ENCODE data around the gene CMC1. TPM values are rescaled to one million over a fixed set of nuclear protein-coding genes. Genes with fewer than 3 reads are reported as not detected.

Gene CMC1
- total RNA-seq, 2 experiments from 2014 or later = 44.6 to 45.6 TPM

GRCh38 chr3:28295898-28296490, 54.6 kb downstream of the CMC1 start:
- Mint-ChIP-seq H3K27ac (peak overlapping the region; percentile 48), H3K4me1 (peaks cover 10% of the 10 kb centered on the region), H3K9me3 (no peaks in the 10 kb centered on the region), H3K36me3 (peaks cover 14% of the 10 kb centered on the region), H3K27me3 (no peaks in the 10 kb centered on the region), H3K4me3 (peak overlapping the region; percentile 47)
- ATAC-seq (ENCODE audit: low read depth) = no peak
- POLR2A ChIA-PET = no interaction called here
- no peak for DNase-seq

- Mint-ChIP-seq H3K4me3 (no peak overlapping the region), H3K27me3 (no peaks in the 10 kb centered on the region), H3K27ac (no peak overlapping the region), H3K9me3 (no peaks in the 10 kb centered on the region), H3K36me3 (peaks cover 6% of the 10 kb centered on the region), H3K4me1 (peaks cover 10% of the 10 kb centered on the region)
- POLR2A ChIA-PET = no interaction called here
- no peak for ATAC-seq (ENCODE audit: low read depth)
- no peak for DNase-seq
These were observed 58.3 kb downstream of the CMC1 start for GRCh38 chr3:28299705-28300104.

GRCh38 chr3:28300345-28300962, 59.0 kb downstream of the CMC1 start:
- DNase-seq (no peak), ATAC-seq (ENCODE audit: low read depth) (no peak)
- Mint-ChIP-seq H3K9me3 (peaks cover under 1% of the 10 kb centered on the region), H3K4me1 (peaks cover 6% of the 10 kb centered on the region), H3K4me3 (no peak overlapping the region), H3K36me3 (peaks cover 6% of the 10 kb centered on the region), H3K27me3 (no peaks in the 10 kb centered on the region), H3K27ac (no peak overlapping the region)
- POLR2A ChIA-PET = no interaction called here

GRCh38 chr3:28301688-28302087, 60.3 kb downstream of the CMC1 start:
- Mint-ChIP-seq H3K27me3 (no peaks in the 10 kb centered on the region), H3K27ac (no peak overlapping the region), H3K9me3 (peaks cover 5% of the 10 kb centered on the region), H3K36me3 (peaks cover 6% of the 10 kb centered on the region), H3K4me1 (peaks cover 2% of the 10 kb centered on the region), H3K4me3 (no peak overlapping the region)
- POLR2A ChIA-PET = no interaction called here
- no peak for DNase-seq
- no peak for ATAC-seq (ENCODE audit: low read depth)

GRCh38 chr3:28308196-28308595, 66.8 kb downstream of the CMC1 start:
- ATAC-seq (ENCODE audit: low read depth) (no peak), DNase-seq (no peak)
- POLR2A ChIA-PET = no interaction called here
- peaks cover 5% of the 10 kb centered on the region for H3K9me3 Mint-ChIP-seq
- no peaks in the 10 kb centered on the region for H3K27me3 Mint-ChIP-seq
- no peak overlapping the region for H3K4me3 Mint-ChIP-seq
- peaks cover 2% of the 10 kb centered on the region for H3K4me1 Mint-ChIP-seq
- H3K27ac Mint-ChIP-seq = no peak overlapping the region
- H3K36me3 Mint-ChIP-seq = peaks cover 2% of the 10 kb centered on the region

- Mint-ChIP-seq H3K4me1 (peaks cover under 1% of the 10 kb centered on the region), H3K9me3 (no peaks in the 10 kb centered on the region), H3K27ac (no peak overlapping the region), H3K36me3 (peaks cover under 1% of the 10 kb centered on the region), H3K4me3 (no peak overlapping the region), H3K27me3 (no peaks in the 10 kb centered on the region)
- no peak for ATAC-seq (ENCODE audit: low read depth)
- DNase-seq = no peak
- POLR2A ChIA-PET = no interaction called here
These were observed 74.3 kb downstream of the CMC1 start for GRCh38 chr3:28315711-28316110.

- Mint-ChIP-seq H3K4me3 (no peak overlapping the region), H3K27ac (no peak overlapping the region), H3K36me3 (peaks cover 6% of the 10 kb centered on the region), H3K27me3 (no peaks in the 10 kb centered on the region), H3K9me3 (no peaks in the 10 kb centered on the region), H3K4me1 (peaks cover 6% of the 10 kb centered on the region)
- POLR2A ChIA-PET = no interaction called here
- DNase-seq (no peak), ATAC-seq (ENCODE audit: low read depth) (no peak)
These were observed 74.8 kb downstream of the CMC1 start for GRCh38 chr3:28316226-28316625.

- H3K4me1 Mint-ChIP-seq = peaks cover 10% of the 10 kb centered on the region
- H3K27ac Mint-ChIP-seq = no peak overlapping the region
- H3K9me3 Mint-ChIP-seq = no peaks in the 10 kb centered on the region
- DNase-seq = no peak
- peak; percentile 88 for ATAC-seq (ENCODE audit: low read depth)
- peaks cover 7% of the 10 kb centered on the region for H3K36me3 Mint-ChIP-seq
- no peaks in the 10 kb centered on the region for H3K27me3 Mint-ChIP-seq
- H3K4me3 Mint-ChIP-seq = no peak overlapping the region
- POLR2A ChIA-PET = no interaction called here
These were observed 76.1 kb downstream of the CMC1 start for GRCh38 chr3:28317438-28318022.

- ATAC-seq (ENCODE audit: low read depth) (no peak), DNase-seq (no peak)
- Mint-ChIP-seq H3K27ac (no peak overlapping the region), H3K27me3 (no peaks in the 10 kb centered on the region), H3K9me3 (no peaks in the 10 kb centered on the region), H3K36me3 (peaks cover 21% of the 10 kb centered on the region), H3K4me1 (peaks cover 13% of the 10 kb centered on the region), H3K4me3 (no peak overlapping the region)
- POLR2A ChIA-PET = no interaction called here
These were observed 79.6 kb downstream of the CMC1 start for GRCh38 chr3:28320981-28321380.

GRCh38 chr3:28322464-28322863, 81.0 kb downstream of the CMC1 start:
- H3K9me3 Mint-ChIP-seq = no peaks in the 10 kb centered on the region
- ATAC-seq (ENCODE audit: low read depth) = no peak
- no peak for DNase-seq
- POLR2A ChIA-PET = interaction anchor here (0.8 kb wide), 1 partner anchor 26 kb away, joined by 3 read pairs; the partner anchor contains the start of genes AZI2 and ZCWPW2
- H3K27me3 Mint-ChIP-seq = no peaks in the 10 kb centered on the region
- H3K36me3 Mint-ChIP-seq = peaks cover 21% of the 10 kb centered on the region
- no peak overlapping the region for H3K4me3 Mint-ChIP-seq
- H3K27ac Mint-ChIP-seq = no peak overlapping the region
- peaks cover 22% of the 10 kb centered on the region for H3K4me1 Mint-ChIP-seq

GRCh38 chr3:28326458-28326926, 85.1 kb downstream of the CMC1 start:
- POLR2A ChIA-PET = interaction anchor here (0.6 to 2.9 kb wide), 3 partner anchors 22 to 841 kb away, joined by 3 to 18 read pairs (median 4); partner anchors contain the start of genes AZI2 and ZCWPW2
- Mint-ChIP-seq H3K4me3 (peak overlapping the region; percentile 28), H3K27ac (peak overlapping the region; percentile 55)

GRCh38 chr3:28328188-28329151, 87.1 kb downstream of the CMC1 start:
- H3K4me1 Mint-ChIP-seq = peaks cover 19% of the 10 kb centered on the region
- H3K27ac Mint-ChIP-seq = no peak overlapping the region
- POLR2A ChIA-PET = interaction anchor here (0.7 to 2.9 kb wide), 2 partner anchors 20 to 616 kb away, joined by 4 to 18 read pairs; partner anchors contain the start of genes AZI2 and ZCWPW2
- H3K27me3 Mint-ChIP-seq = no peaks in the 10 kb centered on the region
- no peak for DNase-seq
- no peak overlapping the region for H3K4me3 Mint-ChIP-seq
- no peaks in the 10 kb centered on the region for H3K9me3 Mint-ChIP-seq
- H3K36me3 Mint-ChIP-seq = peaks cover 15% of the 10 kb centered on the region
- ATAC-seq (ENCODE audit: low read depth) = no peak

More at GRCh38 chr3:28326458-28326926, 85.1 kb downstream of the CMC1 start:
- no peak for DNase-seq
- peak; percentile 80 for ATAC-seq (ENCODE audit: low read depth)
- H3K9me3 Mint-ChIP-seq = no peaks in the 10 kb centered on the region
- peaks cover 15% of the 10 kb centered on the region for H3K36me3 Mint-ChIP-seq
- peaks cover 20% of the 10 kb centered on the region for H3K4me1 Mint-ChIP-seq
- H3K27me3 Mint-ChIP-seq = no peaks in the 10 kb centered on the region

- no peak for ATAC-seq (ENCODE audit: low read depth)
- Mint-ChIP-seq H3K4me1 (peaks cover 13% of the 10 kb centered on the region), H3K9me3 (no peaks in the 10 kb centered on the region), H3K36me3 (peaks cover 11% of the 10 kb centered on the region), H3K4me3 (no peak overlapping the region), H3K27ac (no peak overlapping the region), H3K27me3 (no peaks in the 10 kb centered on the region)
- POLR2A ChIA-PET = interaction anchor here (1.3 to 1.5 kb wide), 2 partner anchors 10 to 14 kb away, joined by 3 to 4 read pairs; partner anchors contain the start of genes AZI2 and ZCWPW2
- DNase-seq = no peak
These were observed 93.1 kb downstream of the CMC1 start for GRCh38 chr3:28334552-28334951.
